ENCODE results near the gene F5.

Gene F5

GRCh38 chr1:169572187-169572586 is 14.1 kb downstream of the F5 start:
- no peak overlapping the region for H3K27ac Mint-ChIP-seq
- no peak overlapping the region for H3K4me3 Mint-ChIP-seq
- peaks cover 34% of the 10 kb centered on the region for H3K36me3 Mint-ChIP-seq

GRCh38 chr1:169571450-169571849 is 14.8 kb downstream of the F5 start:
- no peaks in the 10 kb centered on the region for H3K9me3 Mint-ChIP-seq (ENCODE audit: low read depth)
- no peak overlapping the region for H3K4me3 Mint-ChIP-seq
- peaks cover 34% of the 10 kb centered on the region for H3K36me3 Mint-ChIP-seq
- no peaks in the 10 kb centered on the region for H3K27me3 Mint-ChIP-seq
- peaks cover 15% of the 10 kb centered on the region for H3K4me1 Mint-ChIP-seq (ENCODE audit: low read depth)
- H3K27ac Mint-ChIP-seq = no peak overlapping the region

More at GRCh38 chr1:169572187-169572586, 14.1 kb downstream of the F5 start:
- Mint-ChIP-seq H3K9me3 (ENCODE audit: low read depth) (no peaks in the 10 kb centered on the region), H3K27me3 (no peaks in the 10 kb centered on the region), H3K4me1 (ENCODE audit: low read depth) (peaks cover 13% of the 10 kb centered on the region)

GRCh38 chr1:169570172-169570574 is 16.1 kb downstream of the F5 start:
- Mint-ChIP-seq H3K27ac (no peak overlapping the region), H3K4me3 (no peak overlapping the region), H3K9me3 (ENCODE audit: low read depth) (no peaks in the 10 kb centered on the region), H3K27me3 (no peaks in the 10 kb centered on the region), H3K4me1 (ENCODE audit: low read depth) (peaks cover 22% of the 10 kb centered on the region), H3K36me3 (peaks cover 30% of the 10 kb centered on the region)

GRCh38 chr1:169568497-169568896 is 17.8 kb downstream of the F5 start:
- peaks cover 2% of the 10 kb centered on the region for H3K27me3 Mint-ChIP-seq
- peaks cover 6% of the 10 kb centered on the region for H3K9me3 Mint-ChIP-seq (ENCODE audit: low read depth)
- no peak overlapping the region for H3K4me3 Mint-ChIP-seq
- no peak overlapping the region for H3K27ac Mint-ChIP-seq
- peaks cover 39% of the 10 kb centered on the region for H3K36me3 Mint-ChIP-seq
- H3K4me1 Mint-ChIP-seq (ENCODE audit: low read depth) = peaks cover 31% of the 10 kb centered on the region

- H3K27me3 Mint-ChIP-seq = peaks cover 2% of the 10 kb centered on the region
- H3K9me3 Mint-ChIP-seq (ENCODE audit: low read depth) = peaks cover 11% of the 10 kb centered on the region
- H3K27ac Mint-ChIP-seq = no peak overlapping the region
- no peak overlapping the region for H3K4me3 Mint-ChIP-seq
- peaks cover 33% of the 10 kb centered on the region for H3K36me3 Mint-ChIP-seq
- H3K4me1 Mint-ChIP-seq (ENCODE audit: low read depth) = peaks cover 20% of the 10 kb centered on the region
Measured at GRCh38 chr1:169565335-169566271, 20.7 kb downstream of the F5 start.

- H3K27me3 Mint-ChIP-seq = peaks cover 2% of the 10 kb centered on the region
- H3K9me3 Mint-ChIP-seq (ENCODE audit: low read depth) = peaks cover 11% of the 10 kb centered on the region
- no peak overlapping the region for H3K27ac Mint-ChIP-seq
- H3K4me3 Mint-ChIP-seq = no peak overlapping the region
- H3K36me3 Mint-ChIP-seq = peaks cover 37% of the 10 kb centered on the region
- H3K4me1 Mint-ChIP-seq (ENCODE audit: low read depth) = peaks cover 20% of the 10 kb centered on the region
Measured at GRCh38 chr1:169563650-169564049, 22.6 kb downstream of the F5 start.

GRCh38 chr1:169563019-169563615 is 23.2 kb downstream of the F5 start:
- peaks cover 40% of the 10 kb centered on the region for H3K36me3 Mint-ChIP-seq
- H3K9me3 Mint-ChIP-seq (ENCODE audit: low read depth) = peaks cover 11% of the 10 kb centered on the region
- no peak overlapping the region for H3K27ac Mint-ChIP-seq
- H3K4me1 Mint-ChIP-seq (ENCODE audit: low read depth) = peaks cover 20% of the 10 kb centered on the region
- H3K4me3 Mint-ChIP-seq = no peak overlapping the region
- H3K27me3 Mint-ChIP-seq = peaks cover 2% of the 10 kb centered on the region

- H3K36me3 Mint-ChIP-seq = peaks cover 50% of the 10 kb centered on the region
Measured at GRCh38 chr1:169561692-169562091, 24.6 kb downstream of the F5 start.

GRCh38 chr1:169557131-169557530 is 29.1 kb downstream of the F5 start:
- Mint-ChIP-seq H3K9me3 (ENCODE audit: low read depth) (no peaks in the 10 kb centered on the region), H3K27me3 (no peaks in the 10 kb centered on the region), H3K4me3 (no peak overlapping the region), H3K36me3 (peaks cover 35% of the 10 kb centered on the region), H3K4me1 (ENCODE audit: low read depth) (no peaks in the 10 kb centered on the region), H3K27ac (no peak overlapping the region)

More at GRCh38 chr1:169561692-169562091, 24.6 kb downstream of the F5 start:
- no peak overlapping the region for H3K4me3 Mint-ChIP-seq
- no peak overlapping the region for H3K27ac Mint-ChIP-seq
- peaks cover 19% of the 10 kb centered on the region for H3K4me1 Mint-ChIP-seq (ENCODE audit: low read depth)
- peaks cover 2% of the 10 kb centered on the region for H3K27me3 Mint-ChIP-seq
- peaks cover 11% of the 10 kb centered on the region for H3K9me3 Mint-ChIP-seq (ENCODE audit: low read depth)

GRCh38 chr1:169550294-169550693 is 36.0 kb downstream of the F5 start:
- Mint-ChIP-seq H3K27me3 (no peaks in the 10 kb centered on the region), H3K4me1 (ENCODE audit: low read depth) (peaks cover 3% of the 10 kb centered on the region), H3K27ac (no peak overlapping the region), H3K36me3 (peaks cover 28% of the 10 kb centered on the region), H3K4me3 (no peak overlapping the region), H3K9me3 (ENCODE audit: low read depth) (no peaks in the 10 kb centered on the region)

GRCh38 chr1:169548282-169548681 is 38.0 kb downstream of the F5 start:
- Mint-ChIP-seq H3K36me3 (peaks cover 30% of the 10 kb centered on the region), H3K9me3 (ENCODE audit: low read depth) (no peaks in the 10 kb centered on the region), H3K27ac (no peak overlapping the region), H3K4me3 (no peak overlapping the region), H3K27me3 (no peaks in the 10 kb centered on the region), H3K4me1 (ENCODE audit: low read depth) (peaks cover 3% of the 10 kb centered on the region)

GRCh38 chr1:169546087-169546995 is 39.9 kb downstream of the F5 start:
- Mint-ChIP-seq H3K27me3 (no peaks in the 10 kb centered on the region), H3K9me3 (ENCODE audit: low read depth) (no peaks in the 10 kb centered on the region), H3K36me3 (peaks cover 34% of the 10 kb centered on the region), H3K4me3 (no peak overlapping the region), H3K27ac (no peak overlapping the region), H3K4me1 (ENCODE audit: low read depth) (peaks cover 3% of the 10 kb centered on the region)

GRCh38 chr1:169545472-169545871 is 40.8 kb downstream of the F5 start:
- Mint-ChIP-seq H3K27me3 (no peaks in the 10 kb centered on the region), H3K4me3 (no peak overlapping the region), H3K36me3 (peaks cover 29% of the 10 kb centered on the region), H3K27ac (no peak overlapping the region), H3K9me3 (ENCODE audit: low read depth) (no peaks in the 10 kb centered on the region), H3K4me1 (ENCODE audit: low read depth) (peaks cover 3% of the 10 kb centered on the region)

- Mint-ChIP-seq H3K36me3 (peaks cover 28% of the 10 kb centered on the region), H3K27me3 (no peaks in the 10 kb centered on the region), H3K4me1 (ENCODE audit: low read depth) (no peaks in the 10 kb centered on the region), H3K4me3 (no peak overlapping the region), H3K27ac (no peak overlapping the region), H3K9me3 (ENCODE audit: low read depth) (no peaks in the 10 kb centered on the region)
Measured at GRCh38 chr1:169538998-169539871, 47.0 kb downstream of the F5 start.

All from activated naive CD8-positive, alpha-beta T cell (primary cell).